Heart right ventricle (tissue), 16 donors: ENCODE data around the gene SETBP1. TPM values are rescaled to one million over a fixed set of nuclear protein-coding genes. Genes with fewer than 3 reads are reported as not detected.

ENCODE experiments used
- ATAC-seq, 8 donors: fragments of 200-7000 bp; cut with Tn5 transposase; one replicate each; pipeline ENCODE4 v1.9.1; 2020; ENCODE audit warnings: mild to moderate bottlenecking in 8 of 8, moderate library complexity in 8 of 8, moderate number of reproducible peaks in 1 of 8
- DNase-seq, 2 donors: peaks; one replicate each; pipeline ENCODE4 v3.0.0-alpha.2; 2020
- H3K27ac ChIP-seq, 10 donors: fragments of 200-600 bp; sonication (generic) in 2 of 10; one replicate each; pipeline versions ENCODE4 v1.5.0 to v1.8.0; 2020 to 2022; ENCODE audit warnings: mild to moderate bottlenecking in 3 of 10
- H3K27me3 ChIP-seq, 7 donors: fragments of 200-600 bp; one replicate each; pipeline ENCODE4 v1.8.0; 2021 to 2022; ENCODE audit warnings: mild to moderate bottlenecking in 2 of 7
- H3K36me3 ChIP-seq, 9 donors: fragments of 200-600 bp; sonication (generic) in 1 of 9; one replicate each; pipeline versions ENCODE4 v1.5.0 to v1.8.0; 2020 to 2022; ENCODE audit warnings: mild to moderate bottlenecking in 2 of 9
- H3K4me1 ChIP-seq, 9 donors: fragments of 200-600 bp; sonication (generic) in 1 of 9; one replicate each; pipeline versions ENCODE4 v1.5.0 to v1.8.0; 2020 to 2022; ENCODE audit warnings: mild to moderate bottlenecking in 4 of 9
- H3K4me3 ChIP-seq, 10 donors: fragments of 200-600 bp; sonication (generic) in 2 of 10; one replicate each; pipeline versions ENCODE4 v1.5.0 to v1.8.0; 2020 to 2022; ENCODE audit warnings: mild to moderate bottlenecking in 7 of 10, moderate library complexity in 2 of 10
- H3K9me3 ChIP-seq, 11 donors: fragments of 200-600 bp in 10 of 11; sonication (generic) in 2 of 11; one replicate each; pipeline versions ENCODE4 v1.5.0 to v1.8.0; 2013 to 2022; ENCODE audit warnings: mild to moderate bottlenecking in 2 of 11, control low read depth in 1 of 11, moderate library complexity in 1 of 11
- CTCF ChIP-seq, 9 donors: fragments of 200-600 bp; sonication (generic) in 2 of 9; IDR thresholded peaks; one replicate each; pipeline versions ENCODE4 v1.5.0 to v1.8.0; 2021 to 2022; ENCODE audit warnings: antibody characterized with exemption in 9 of 9, mild to moderate bottlenecking in 5 of 9, moderate library complexity in 1 of 9
- WGBS, 2 donors: extraction: QIAGEN DNeasy Blood & Tissue Kit; methylation state at CpG; one replicate each; pipeline ENCODE4 v1.1.7; 2013; ENCODE audit warnings: inconsistent platforms in 1 of 2; 5-methylcytosine and 5-hydroxymethylcytosine counted together
- intact Hi-C, 10 donors: fragments of 100-400 bp; cut with DNase I; formaldehyde crosslinking; loops; one replicate each; pipeline versions ENCODE4 v1.11.1 to v1.14.2; 2022
- polyA plus RNA-seq, 2 donors: library from polyadenylated mRNA; stranded (reverse); fragments of 200-250 nt; gene quantifications; one replicate each; pipeline ENCODE4 v1.2.3, GENCODE V29; 2013
- total RNA-seq, 10 donors: library from RNA; stranded (reverse); fragmentation: NEBNext Ultra II Directional in 3 of 10; extraction: Animal tissue kit (Norgen Biotek cat#: 25700) in 3 of 10; gene quantifications; one replicate each; pipeline versions ENCODE4 v1.2.1 to v1.2.4, GENCODE V29; 2021 to 2023
- donor health status: Arrhythmogenic right ventricular cardiomyopathy.
- donor health status: ischemic (EF 13 %, LVEDD 7.1; RV severe dilation, severe dysfunction).
- donor health status: healthy with polysubstance abuse.
- donor health status: DM: no; HTN: yes; CAD: no.
- donor health status: DM: no; HTN: no; CAD: no.
- donor health status: ischemic (EF 25% LVEDD 6.9; RV normal size, moderate dysfunction).
- donor health status: ischemic (EF 25% LVEDD 5.7; RV mildly dilated, moderate dysfunction).
- donor health status: healthy.
- donor health status: DM: yes; HTN: yes; CAD: no.
- donor health status: Ischemic cardiomyopathy.
- donor health status: ischemic (EF 35%, LVEDD 5.7; RV mildly dilated, moderate dysfunction).
- donor health status: nonischemic (EF 11% LVEDD 7.7; RV severe dilation, severe dysfunction).
- donor health status: DM: yes; HTN: yes; CAD: no.
- donor health status: PGD.
- donor health status: ischemic (EF 29% LVEDD 5.4; RV normal size, mild dysfunction).
- donor health status: nonischemic (EF 23%, LVEDD 6.1; RV moderate dilation, normal function).

Gene SETBP1
- total and polyA plus RNA-seq, 12 donors = 0.71 to 12.2 (median 6.1) TPM

GRCh38 chr18:44943311-44943881 is 262.7 kb downstream of the SETBP1 start:
- intact Hi-C loops = no loop called here
- Histone ChIP-seq H3K9me3 (no peaks in the 10 kb centered on the region), H3K4me3 (no peak overlapping the region), H3K4me1 (peaks cover 0 to 15% (median 7%) of the 10 kb centered on the region in 9 donors), H3K27ac (no peak overlapping the region), H3K36me3 (no peaks in the 10 kb centered on the region), H3K27me3 (no peaks in the 10 kb centered on the region)
- no peak for TF ChIP-seq CTCF (IDR thresholded peaks at IDR 0.05)
- no peak for DNase-seq
- WGBS, 2 donors = 85 to 88% methylated on average over 2 of the region's 2 CpGs
- ATAC-seq = peak in 1 of 8 donors; percentile 57

GRCh38 chr18:44944461-44944860 is 263.8 kb downstream of the SETBP1 start:
- DNase-seq = no peak
- H3K4me3 ChIP-seq = no peak overlapping the region
- no peaks in the 10 kb centered on the region for H3K9me3 ChIP-seq
- intact Hi-C loops = no loop called here
- H3K27ac ChIP-seq = no peak overlapping the region
- TF ChIP-seq CTCF (IDR thresholded peaks at IDR 0.05) = no peak
- H3K36me3 ChIP-seq = no peaks in the 10 kb centered on the region
- WGBS, 2 donors = 91 to 92% methylated on average over 1 of the region's 1 CpG
- peaks cover 0 to 15% (median 4%) of the 10 kb centered on the region in 9 donors for H3K4me1 ChIP-seq
- no peaks in the 10 kb centered on the region for H3K27me3 ChIP-seq
- ATAC-seq = no peak

- intact Hi-C loops = no loop called here
- TF ChIP-seq CTCF (IDR thresholded peaks at IDR 0.05) = no peak
- peaks cover 0 to 12% (median 0%) of the 10 kb centered on the region in 9 donors for H3K36me3 ChIP-seq
- peaks cover 0 to 15% (median 4%) of the 10 kb centered on the region in 9 donors for H3K4me1 ChIP-seq
- H3K27me3 ChIP-seq = no peaks in the 10 kb centered on the region
- WGBS, 2 donors = 85 to 89% methylated on average over 4 of the region's 4 CpGs
- H3K4me3 ChIP-seq = no peak overlapping the region
- DNase-seq = no peak
- H3K27ac ChIP-seq = no peak overlapping the region
- no peaks in the 10 kb centered on the region for H3K9me3 ChIP-seq
- no peak for ATAC-seq
These were observed 265.3 kb downstream of the SETBP1 start for GRCh38 chr18:44945888-44946401.

GRCh38 chr18:44946529-44947113 is 265.9 kb downstream of the SETBP1 start:
- H3K36me3 ChIP-seq = peaks cover 0 to 19% (median 0%) of the 10 kb centered on the region in 9 donors
- WGBS, 2 donors = 98% methylated on average over 4 of the region's 4 CpGs
- H3K4me1 ChIP-seq = peaks cover 0 to 14% (median 4%) of the 10 kb centered on the region in 9 donors
- no peak for ATAC-seq
- H3K27me3 ChIP-seq = no peaks in the 10 kb centered on the region
- TF ChIP-seq CTCF (IDR thresholded peaks at IDR 0.05) = no peak
- H3K27ac ChIP-seq = no peak overlapping the region
- no peaks in the 10 kb centered on the region for H3K9me3 ChIP-seq
- intact Hi-C loops = no loop called here
- no peak overlapping the region for H3K4me3 ChIP-seq
- no peak for DNase-seq
